NCI-H187 (cell line): ENCODE data around the gene ZNF580.
A peak's percentile ranks its signal among the peaks of the same experiment; 100 is the strongest.

ENCODE experiments used
- DNase-seq, 2 experiments: peaks; one replicate each; lab custom pipeline; 2025; lab: John Stamatoyannopoulos, UW

Gene ZNF580

GRCh38 chr19:55679343-55680257 lies 38.8 kb downstream of the ZNF580 start:
- no peak for DNase-seq

DNA sequence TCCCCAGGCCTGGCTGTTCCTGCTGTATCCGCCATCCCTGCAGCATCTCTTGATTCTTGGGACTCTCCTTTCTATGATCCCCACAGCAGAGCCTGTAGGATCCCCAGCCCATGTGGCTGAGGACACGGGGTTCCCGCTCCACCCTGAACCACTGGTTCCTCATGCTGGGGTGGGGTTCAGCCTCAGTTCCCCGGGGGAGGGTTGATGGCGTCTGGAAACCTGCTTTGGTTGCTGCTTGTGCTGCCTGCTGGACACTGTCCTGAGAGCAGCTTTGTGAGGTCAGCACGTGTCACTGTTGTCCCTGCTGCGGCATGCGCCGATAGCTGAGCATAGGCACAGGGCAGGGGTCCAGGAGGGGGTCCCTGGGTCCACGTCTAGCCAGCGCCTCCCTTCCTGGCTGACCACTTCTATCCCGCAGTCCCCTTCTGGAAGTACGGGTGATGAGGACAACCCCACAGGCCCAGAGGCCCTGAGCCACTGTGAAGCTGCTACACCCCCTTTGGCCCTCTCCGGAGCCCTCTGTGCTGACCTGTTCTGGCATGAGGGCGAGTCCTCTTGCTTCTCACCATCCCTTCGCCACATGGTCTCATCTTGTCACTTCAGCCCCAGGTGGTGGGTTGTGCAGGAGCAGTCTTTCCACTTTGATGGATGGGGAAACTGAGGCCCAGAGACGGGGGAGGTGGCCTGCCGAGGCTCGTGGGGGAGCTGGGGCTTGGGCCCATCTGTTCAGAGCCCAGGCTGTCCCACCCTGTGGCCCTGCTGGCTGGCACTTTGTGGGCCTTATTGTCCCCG lies 39.7 kb downstream of the ZNF580 start:
- no peak for DNase-seq

DNA sequence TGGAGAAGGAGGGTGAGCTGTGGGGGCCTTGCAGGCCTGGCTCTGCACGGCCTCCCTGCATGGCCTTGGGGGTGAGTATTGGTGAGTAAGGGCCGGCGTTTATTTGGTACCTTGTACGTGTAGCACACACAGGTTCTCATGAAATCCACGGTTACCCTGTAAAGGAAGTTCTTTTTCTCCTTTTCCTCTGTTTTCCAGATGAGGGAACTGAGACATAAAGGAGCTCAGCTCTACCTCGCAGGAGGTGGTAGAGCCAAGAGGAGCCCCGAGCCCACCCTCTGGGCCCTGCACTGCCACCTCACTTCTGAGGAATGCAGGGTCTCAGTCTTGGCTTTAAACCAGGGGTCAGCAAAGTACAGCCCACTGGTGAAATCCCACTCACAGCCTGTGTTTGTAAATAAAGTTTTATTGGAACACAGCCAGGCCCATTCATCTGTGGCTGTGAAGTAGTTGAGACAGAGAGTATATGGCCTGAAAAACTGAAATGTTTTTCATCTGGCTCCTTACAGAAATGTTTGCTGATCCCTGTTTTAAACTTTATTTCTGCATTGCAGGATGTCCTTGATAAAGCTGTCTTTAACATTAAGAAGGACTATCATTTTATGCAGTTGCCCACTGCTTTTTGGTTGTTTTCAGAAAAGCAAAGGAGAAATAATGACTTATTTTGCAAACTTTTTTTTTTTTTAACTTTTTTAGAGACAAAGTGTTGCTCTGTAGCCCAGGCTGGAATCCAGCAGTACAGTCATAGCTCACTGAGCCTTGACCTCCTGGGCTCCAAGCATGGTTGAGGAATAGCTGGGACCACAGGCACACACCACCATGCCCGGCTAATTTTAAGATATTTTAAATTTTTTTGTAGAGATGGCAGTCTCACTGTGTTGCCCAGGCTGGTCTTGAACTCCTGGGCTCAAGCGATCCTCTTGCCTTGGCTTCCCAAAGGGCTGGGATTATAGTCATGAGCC lies 40.6 kb downstream of the ZNF580 start:
- no peak for DNase-seq

DNA sequence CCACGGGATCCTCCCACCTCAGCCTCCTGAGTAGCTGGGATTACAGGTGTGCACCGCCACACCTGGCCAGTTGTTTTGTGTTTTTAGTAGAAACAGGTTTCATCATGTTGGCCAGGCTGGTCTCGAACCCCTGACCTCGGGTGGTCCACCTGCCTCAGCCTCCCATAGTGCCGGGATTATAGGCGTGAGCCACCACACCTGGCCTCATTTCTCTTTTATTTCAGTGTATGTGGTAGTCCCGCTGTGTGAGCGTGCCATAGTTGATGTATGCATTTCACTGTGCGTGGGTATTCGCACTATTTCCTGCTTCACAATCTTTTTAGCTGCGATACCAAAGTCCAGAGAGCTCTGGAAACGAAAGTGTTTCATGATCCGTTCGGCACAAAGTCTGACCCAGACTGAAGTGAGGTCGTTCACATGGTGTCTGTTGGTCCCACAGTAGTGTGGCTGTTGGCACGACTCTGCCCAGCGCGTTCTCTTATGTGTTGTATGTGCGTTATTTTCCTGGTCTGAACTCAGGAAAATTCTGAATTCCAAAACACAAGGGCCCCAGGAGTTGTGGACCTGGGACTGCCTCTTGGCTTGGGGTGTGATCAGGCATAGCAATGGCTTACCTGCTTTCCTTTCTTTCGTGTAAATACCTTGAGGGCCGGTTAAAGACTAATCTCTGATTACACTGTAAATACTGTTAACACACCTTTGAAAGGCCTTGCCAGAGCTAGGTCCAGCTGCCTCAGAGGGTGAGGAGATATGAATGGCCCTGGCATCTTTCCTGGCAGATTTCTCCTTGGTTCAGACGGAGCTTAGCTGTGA lies 42.9 kb downstream of the ZNF580 start:
- no peak for DNase-seq

GRCh38 chr19:55684946-55685681 lies 44.3 kb downstream of the ZNF580 start:
- DNase-seq, result no peak

- DNase-seq, result no peak
Measured at GRCh38 chr19:55685776-55686175, 45.0 kb downstream of the ZNF580 start.

- DNase-seq, result no peak
Measured at GRCh38 chr19:55686311-55687050, 45.7 kb downstream of the ZNF580 start.

DNA sequence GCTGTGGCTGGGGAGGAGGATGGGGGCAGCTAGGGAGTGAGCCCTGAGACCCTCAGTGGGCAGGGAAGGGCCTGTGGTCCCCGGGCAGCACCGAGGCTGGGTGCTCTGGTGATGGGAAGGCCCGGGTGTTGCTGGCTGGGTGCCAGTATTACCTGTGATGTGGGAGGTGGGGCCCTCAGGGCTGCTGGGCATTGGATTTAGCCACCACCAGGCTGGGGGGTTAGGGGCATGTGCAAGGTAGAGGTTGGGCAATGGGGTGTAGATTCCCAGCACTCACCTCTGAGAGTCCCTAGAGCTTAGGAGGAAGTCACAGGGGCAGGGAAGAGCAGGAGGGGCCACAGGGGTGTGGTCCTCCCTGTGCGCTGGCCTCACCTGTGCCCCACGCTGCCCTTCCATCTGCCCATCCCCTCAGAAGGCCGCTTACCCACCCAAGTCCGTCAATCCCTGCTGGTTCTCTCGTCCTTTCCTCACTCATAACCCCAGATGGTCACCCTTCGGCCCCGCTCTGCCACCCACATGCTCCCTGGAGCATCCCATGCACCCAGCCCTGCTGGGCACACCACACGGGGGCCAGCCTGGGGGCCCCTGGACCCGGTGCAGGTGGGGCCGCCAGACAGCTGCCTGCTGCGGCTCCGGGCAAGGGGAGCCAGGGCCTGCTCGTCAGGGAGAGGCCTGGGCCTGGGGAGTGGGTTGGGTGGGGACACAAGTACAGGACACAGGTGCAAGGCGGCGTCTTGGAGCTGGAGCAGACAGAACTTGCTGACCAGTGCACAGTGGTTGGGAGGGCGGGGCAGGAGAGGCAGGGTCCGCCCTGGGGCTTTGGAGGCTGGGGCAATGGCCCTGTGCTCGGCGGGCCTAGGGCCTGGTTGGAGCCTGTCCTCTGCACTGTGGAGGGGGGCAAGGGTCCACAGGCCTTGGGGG lies 46.7 kb downstream of the ZNF580 start:
- no peak for DNase-seq

DNA sequence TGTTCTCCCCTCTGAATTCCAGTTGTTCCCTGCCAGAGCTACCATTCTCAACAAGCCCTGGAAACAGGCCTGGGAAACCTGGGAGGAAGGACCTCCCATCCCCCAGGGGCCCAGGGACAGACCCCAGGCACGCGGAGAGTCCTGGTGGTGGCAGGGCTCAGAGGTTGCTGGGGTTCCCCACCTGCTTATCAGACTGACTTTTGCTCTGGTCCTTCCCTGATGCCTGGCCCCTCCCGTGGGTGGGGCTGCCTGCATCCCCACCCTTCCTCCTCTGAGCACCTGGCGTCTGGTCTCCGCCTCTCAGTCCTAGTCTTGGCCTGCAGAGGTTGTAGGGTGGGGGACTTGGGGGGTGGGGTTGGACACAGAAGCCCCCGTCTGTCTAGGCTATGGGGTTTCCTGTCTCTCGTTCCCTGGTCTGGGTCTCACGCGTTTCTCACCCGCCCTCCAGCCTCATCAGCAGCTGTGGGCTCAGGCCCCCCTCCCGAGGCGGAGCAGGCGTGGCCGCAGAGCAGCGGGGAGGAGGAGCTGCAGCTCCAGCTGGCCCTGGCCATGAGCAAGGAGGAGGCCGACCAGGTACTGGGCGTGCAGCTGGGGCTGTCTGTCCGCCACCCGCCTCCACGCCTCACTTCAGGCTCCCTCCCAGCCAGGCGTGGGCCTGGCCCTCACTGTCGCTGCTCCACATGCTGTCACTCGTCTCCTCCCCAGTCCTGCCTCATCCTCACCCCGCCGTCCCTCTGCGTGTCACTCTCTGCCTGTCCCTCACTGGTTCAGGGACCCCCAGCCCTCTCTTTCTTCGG lies 47.8 kb downstream of the ZNF580 start:
- DNase-seq, result peak in 1 of 2 experiments; percentile 57

DNA sequence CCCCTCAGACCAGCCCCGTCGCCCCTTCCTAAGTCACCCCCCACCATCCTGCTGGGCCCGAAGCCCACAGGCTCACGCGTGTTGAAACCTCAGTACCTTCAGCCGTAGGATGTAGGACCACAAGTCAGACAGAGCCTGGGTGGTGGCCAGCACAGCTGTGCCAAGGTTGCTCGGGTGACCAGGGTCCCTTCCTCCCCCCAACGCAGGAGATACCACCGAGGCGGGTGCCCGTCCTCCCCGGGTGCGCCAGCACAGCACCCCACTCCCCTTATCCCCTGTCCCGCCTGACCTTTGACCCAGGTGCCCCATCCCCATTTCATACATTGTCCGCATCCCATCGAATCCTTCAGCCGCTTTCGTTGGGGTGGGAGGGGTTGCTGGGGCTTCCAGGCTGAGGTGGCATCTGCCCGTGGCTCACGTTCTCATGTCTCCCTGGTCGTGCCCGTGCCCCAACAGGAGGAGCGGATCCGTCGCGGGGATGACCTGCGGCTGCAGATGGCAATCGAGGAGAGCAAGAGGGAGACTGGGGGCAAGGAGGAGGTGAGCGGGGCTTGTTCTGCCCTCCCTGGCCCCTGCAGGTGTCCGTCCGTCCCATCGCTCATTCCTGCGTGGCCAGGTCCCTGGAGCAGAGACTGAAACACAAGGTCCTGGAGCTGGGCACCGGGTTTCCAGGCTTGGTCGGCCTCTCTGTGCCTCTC lies 48.8 kb downstream of the ZNF580 start:
- DNase-seq, result no peak

DNA sequence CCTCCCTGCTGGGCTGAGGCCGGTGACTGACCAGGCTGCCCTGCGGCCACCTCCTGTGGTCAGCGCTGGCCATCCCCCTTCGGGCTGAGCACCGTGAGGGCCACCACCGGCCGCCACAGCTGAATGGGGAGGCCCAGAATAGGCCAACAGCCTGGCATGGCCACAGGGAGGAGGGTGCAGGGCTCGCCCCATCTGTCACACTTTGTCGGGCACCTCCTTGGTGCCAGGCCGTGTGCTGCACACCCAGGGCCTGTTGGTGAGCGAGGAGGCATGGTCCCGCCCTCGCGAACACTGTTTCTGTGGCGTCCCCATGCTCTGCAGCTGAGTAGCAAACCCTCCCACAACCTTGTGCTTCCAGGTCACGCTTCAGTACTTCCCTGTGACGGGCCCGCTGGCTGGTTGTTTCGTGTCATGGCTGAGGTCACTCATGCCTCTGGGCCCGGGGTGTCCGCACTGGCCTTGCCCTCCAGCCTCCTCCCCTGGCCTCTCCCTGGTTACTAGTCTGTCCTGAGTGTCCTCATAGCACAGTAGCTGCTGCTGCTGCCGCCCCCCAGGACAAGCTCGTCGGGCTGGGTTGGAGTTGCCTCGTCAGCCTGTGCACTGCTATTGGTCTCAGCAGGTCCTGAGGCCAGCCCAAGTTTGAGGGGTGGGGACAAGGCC lies 49.4 kb downstream of the ZNF580 start:
- DNase-seq, result no peak

DNA sequence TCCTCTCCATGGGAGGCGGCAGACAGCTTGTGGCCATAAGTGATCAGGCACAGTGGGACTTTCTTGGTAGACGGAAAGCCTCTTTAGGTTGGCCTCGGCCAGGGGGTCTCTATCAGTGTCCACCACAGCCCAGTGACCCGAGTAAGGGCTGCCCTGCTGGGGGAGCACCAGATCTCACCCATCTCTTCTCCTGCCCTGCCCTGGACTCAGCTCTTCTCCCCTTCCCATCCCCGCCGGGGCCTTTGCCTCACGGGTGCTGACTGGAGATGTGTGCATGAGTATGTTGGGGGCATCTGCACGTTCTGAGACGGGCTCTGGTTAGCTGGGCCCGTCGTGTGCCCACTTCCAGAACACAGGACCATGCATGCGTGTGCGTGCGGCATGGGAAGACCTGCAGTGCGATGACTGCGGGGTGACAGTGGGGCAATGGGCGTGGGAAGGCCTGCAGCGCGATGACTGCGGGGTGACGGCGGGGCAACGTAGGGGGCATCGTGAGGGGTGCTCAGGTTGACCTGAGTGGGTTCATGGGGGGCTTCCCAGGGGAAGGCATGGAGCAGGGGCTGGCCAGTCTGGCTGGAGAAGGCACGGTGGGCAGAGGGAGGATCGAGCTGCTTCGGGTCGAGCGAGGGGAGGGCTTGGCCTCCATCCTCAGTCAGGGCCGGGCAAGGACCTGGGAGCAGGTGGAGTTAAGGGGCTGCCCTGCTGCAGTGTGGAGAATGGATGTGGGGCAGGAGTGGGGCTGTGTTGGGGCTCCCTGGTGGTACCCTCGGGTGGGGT lies 50.2 kb downstream of the ZNF580 start:
- no peak for DNase-seq

GRCh38 chr19:55691561-55692481 lies 51.0 kb downstream of the ZNF580 start:
- DNase-seq, result no peak

GRCh38 chr19:55692681-55693081 lies 51.9 kb downstream of the ZNF580 start:
- no peak for DNase-seq
